Measurements from ENCODE around the gene MRPL55. TPM values are rescaled to one million over a fixed set of nuclear protein-coding genes. Genes with fewer than 3 reads are reported as not detected.
A peak's percentile ranks its signal among the peaks of the same experiment; 100 is the strongest.

Gene MRPL55
- total RNA-seq, 2 experiments from 2014 or later = 45.5 TPM

DNA sequence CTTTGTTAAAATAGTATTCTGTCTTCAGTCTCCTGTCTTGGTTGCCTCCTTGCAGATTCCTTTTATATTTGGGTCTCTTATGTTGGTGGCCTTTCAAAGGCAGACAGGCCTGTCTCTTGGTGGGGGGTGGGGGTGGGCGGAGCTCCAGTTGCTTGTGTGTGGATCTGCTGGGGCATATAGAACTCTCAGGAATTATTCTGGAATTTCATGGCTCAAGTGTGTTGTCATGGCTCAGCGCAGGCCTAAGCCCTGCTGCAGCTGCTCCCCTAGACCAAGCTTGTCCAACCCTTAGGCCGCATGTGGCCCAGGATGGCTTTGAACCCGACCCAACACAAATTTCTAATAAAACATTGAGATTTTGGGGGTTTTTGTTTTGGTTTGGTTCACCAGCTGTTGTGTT lies 13.9 kb downstream of the MRPL55 start:
- peaks cover 57% of the 10 kb centered on the region for H3K36me3 Mint-ChIP-seq (ENCODE audit: low read depth)

DNA sequence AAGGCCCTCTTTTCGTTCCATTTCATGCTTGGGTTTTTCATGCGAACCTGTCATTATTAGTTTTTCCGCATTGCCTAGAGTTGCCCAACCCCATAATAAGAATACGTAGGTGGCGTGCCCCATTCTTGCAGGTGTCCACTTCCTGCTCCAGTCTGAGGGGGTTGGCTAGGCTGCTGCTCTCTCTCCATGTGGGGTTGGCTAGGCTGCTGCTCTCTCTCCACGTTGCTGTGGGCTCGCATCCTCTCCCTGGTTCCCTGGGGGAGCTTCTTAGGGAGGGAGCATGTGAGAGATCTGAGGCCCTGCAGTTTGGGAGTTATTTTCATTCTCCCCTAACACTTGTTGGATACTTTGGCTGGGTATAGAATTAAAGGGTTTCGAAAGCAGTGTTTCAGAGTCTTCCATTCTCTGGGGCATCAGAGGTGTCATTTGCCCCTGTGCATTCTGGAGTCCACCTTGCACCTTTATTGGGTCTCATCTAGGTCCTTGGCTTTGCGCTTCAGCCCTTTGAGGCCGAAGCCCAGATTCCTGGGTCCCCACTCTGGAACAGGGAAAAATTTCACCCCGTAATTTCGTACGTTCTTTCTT lies 14.6 kb downstream of the MRPL55 start:
- H3K4me1 Mint-ChIP-seq (ENCODE audit: low read depth) = peaks cover 44% of the 10 kb centered on the region
- no peak overlapping the region for H3K4me3 Mint-ChIP-seq
- H3K27me3 Mint-ChIP-seq (ENCODE audit: low read depth) = no peaks in the 10 kb centered on the region
- CTCF ChIA-PET = interaction anchor here (0.8 kb wide), 1 partner anchor 10 kb away, joined by 3 read pairs; no protein-coding TSS in a partner anchor
- peaks cover 15% of the 10 kb centered on the region for H3K9me3 Mint-ChIP-seq
- H3K27ac Mint-ChIP-seq = peak overlapping the region; percentile 74
- no peak for DNase-seq
- intact Hi-C loops (cut with micrococcal nuclease) = no loop called here
- H3K36me3 Mint-ChIP-seq (ENCODE audit: low read depth) = peaks cover 56% of the 10 kb centered on the region

More for the DNA sequence above, 13.9 kb downstream of the MRPL55 start:
- DNase-seq = no peak
- Mint-ChIP-seq H3K9me3 (peaks cover 15% of the 10 kb centered on the region), H3K4me1 (ENCODE audit: low read depth) (peaks cover 38% of the 10 kb centered on the region), H3K27me3 (ENCODE audit: low read depth) (no peaks in the 10 kb centered on the region), H3K27ac (peak overlapping the region; percentile 74), H3K4me3 (no peak overlapping the region)
- intact Hi-C loops (cut with micrococcal nuclease) = no loop called here
- CTCF ChIA-PET = interaction anchor here (0.8 kb wide), 1 partner anchor 11 kb away, joined by 3 read pairs; no protein-coding TSS in a partner anchor

DNA sequence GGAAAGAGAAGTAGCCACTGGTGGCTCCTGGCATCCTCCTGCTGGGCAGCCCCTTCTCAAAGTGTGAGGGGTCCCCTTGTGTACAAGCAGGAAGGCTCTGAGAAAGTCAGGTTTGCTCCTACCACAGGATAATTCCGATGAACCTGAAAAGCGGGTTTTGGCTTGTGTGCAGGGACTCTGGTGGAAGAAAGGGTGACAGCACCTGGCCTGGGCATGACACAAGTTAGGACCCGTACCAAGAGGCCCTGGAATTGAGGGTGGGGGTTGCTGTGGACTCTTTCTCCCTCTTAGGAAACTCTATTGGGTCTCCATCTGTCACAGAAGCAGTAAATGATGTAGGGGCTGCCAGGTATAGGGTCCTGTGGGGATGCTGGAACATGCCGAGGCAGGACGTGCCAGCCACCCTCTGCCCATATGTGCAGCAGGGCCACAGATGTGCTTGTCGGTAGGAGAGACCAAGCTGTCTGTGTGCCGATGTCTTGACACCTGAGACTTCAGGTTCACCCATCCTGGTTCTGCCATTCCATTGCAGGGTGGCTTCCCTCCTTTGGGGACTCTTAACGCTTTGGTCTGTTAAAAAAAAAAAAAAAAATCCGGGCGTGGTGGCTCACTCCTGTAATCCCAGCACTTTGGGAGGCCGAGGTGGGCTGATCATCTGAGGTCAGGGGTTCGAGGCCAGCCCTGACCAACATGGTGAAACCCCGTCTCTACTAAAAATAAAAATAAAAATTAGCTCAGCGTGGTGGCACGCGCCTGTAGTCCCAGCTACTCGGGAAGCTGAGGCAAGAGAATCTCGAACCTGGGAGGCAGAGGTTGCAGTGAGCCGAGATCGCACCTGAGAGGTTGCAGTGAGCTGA lies 15.8 kb downstream of the MRPL55 start:
- peaks cover 56% of the 10 kb centered on the region for H3K4me1 Mint-ChIP-seq (ENCODE audit: low read depth)
- H3K9me3 Mint-ChIP-seq = peaks cover 15% of the 10 kb centered on the region
- DNase-seq = no peak
- no peak overlapping the region for H3K27ac Mint-ChIP-seq
- CTCF ChIA-PET = no interaction called here
- peaks cover 62% of the 10 kb centered on the region for H3K36me3 Mint-ChIP-seq (ENCODE audit: low read depth)
- no peaks in the 10 kb centered on the region for H3K27me3 Mint-ChIP-seq (ENCODE audit: low read depth)
- no peak overlapping the region for H3K4me3 Mint-ChIP-seq
- intact Hi-C loops (cut with micrococcal nuclease) = no loop called here

DNA sequence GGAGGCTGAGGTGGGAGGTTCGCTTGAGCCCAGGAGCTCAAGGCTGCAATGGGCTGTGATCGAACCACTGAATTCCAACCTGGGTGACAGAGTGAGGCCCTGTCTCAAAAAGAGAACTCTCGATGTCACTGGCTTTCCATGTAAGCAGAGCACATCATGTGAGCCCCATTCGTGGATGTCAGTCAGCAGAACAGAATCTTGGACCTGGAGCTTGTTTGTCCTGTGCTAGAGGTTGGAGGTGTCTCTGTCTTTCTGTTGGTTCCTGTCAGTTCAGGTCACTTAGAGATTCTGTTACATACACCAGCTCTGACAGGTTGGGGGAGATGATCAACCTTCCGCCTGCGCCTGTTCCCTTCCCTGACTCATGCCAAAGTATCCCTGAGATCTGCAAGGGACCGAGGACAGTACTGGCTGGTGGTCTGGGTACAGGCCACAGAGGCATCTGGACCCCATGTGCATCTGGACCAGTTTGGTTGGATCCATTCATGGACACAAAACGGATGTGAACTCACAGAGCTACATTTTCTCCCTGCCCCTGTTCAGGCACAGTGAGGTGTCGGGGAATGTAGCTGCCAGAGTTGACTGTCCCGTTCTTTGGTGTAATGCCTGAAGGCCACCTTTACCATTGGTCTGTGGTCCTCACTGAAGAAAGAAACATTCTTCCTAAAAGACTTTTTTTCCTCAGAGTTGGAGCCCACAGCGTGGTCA lies 16.6 kb downstream of the MRPL55 start:
- H3K27me3 Mint-ChIP-seq (ENCODE audit: low read depth) = no peaks in the 10 kb centered on the region
- peaks cover 15% of the 10 kb centered on the region for H3K9me3 Mint-ChIP-seq
- DNase-seq = no peak
- peaks cover 65% of the 10 kb centered on the region for H3K36me3 Mint-ChIP-seq (ENCODE audit: low read depth)
- CTCF ChIA-PET = no interaction called here
- peaks cover 64% of the 10 kb centered on the region for H3K4me1 Mint-ChIP-seq (ENCODE audit: low read depth)
- H3K27ac Mint-ChIP-seq = peak overlapping the region; percentile 68
- intact Hi-C loops (cut with micrococcal nuclease) = no loop called here
- H3K4me3 Mint-ChIP-seq = no peak overlapping the region

DNA sequence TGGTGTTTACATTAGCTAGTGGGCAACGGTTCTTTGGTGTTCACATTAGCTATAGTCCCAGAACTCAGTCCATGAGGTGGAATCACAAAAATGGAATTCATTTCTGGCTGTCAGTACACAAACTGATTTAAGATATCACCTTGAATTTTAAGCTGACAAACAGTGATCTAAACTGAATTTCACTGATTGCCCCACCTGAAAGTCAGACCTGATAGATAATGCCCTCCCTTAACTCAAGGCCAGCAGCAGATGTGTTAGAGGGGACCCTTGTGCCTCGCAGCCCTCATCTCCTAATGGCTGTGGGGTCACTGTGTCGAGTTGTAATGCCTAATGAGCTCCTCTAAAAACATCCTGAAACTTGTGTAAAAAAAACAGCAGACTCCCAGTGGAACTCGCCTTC lies 18.0 kb downstream of the MRPL55 start:
- CTCF ChIA-PET = interaction anchor here (1.1 kb wide), 1 partner anchor 40 kb away, joined by 4 read pairs; no protein-coding TSS in a partner anchor
- Mint-ChIP-seq H3K4me3 (no peak overlapping the region), H3K4me1 (ENCODE audit: low read depth) (peaks cover 77% of the 10 kb centered on the region)

DNA sequence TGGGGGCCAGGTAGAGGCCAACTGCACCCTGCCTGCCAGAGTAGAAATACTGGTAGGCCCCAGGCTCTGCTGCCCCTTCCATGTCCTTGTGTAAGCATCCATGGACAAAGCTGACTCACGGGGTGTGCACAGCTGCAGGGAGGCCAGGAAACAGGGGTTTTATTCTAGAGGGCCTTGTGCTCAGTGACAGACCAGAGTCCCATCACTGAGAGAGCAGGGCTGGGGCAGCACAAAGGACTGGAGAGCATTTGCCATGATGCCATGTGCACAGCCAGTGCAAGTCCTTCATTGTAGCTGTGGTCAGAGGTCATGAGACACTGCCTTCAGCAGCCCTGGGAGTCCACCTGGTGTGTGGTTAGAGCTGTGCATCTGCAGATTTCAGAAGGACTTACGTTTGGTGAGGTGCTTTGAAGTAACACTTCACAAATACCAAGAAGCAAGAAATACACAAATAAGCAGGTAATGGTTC lies 18.5 kb downstream of the MRPL55 start:
- peaks cover 15% of the 10 kb centered on the region for H3K9me3 Mint-ChIP-seq
- peaks cover 56% of the 10 kb centered on the region for H3K36me3 Mint-ChIP-seq (ENCODE audit: low read depth)
- CTCF ChIA-PET = interaction anchor here (1.1 to 1.2 kb wide), 2 partner anchors 8 to 40 kb away, joined by 4 read pairs; no protein-coding TSS in a partner anchor
- peaks cover 79% of the 10 kb centered on the region for H3K4me1 Mint-ChIP-seq (ENCODE audit: low read depth)
- no peaks in the 10 kb centered on the region for H3K27me3 Mint-ChIP-seq (ENCODE audit: low read depth)
- peak overlapping the region; percentile 68 for H3K27ac Mint-ChIP-seq
- no peak for DNase-seq
- no peak overlapping the region for H3K4me3 Mint-ChIP-seq
- intact Hi-C loops (cut with micrococcal nuclease) = no loop called here

More for the DNA sequence above, 18.0 kb downstream of the MRPL55 start:
- Mint-ChIP-seq H3K27ac (peak overlapping the region; percentile 68), H3K9me3 (peaks cover 15% of the 10 kb centered on the region), H3K27me3 (ENCODE audit: low read depth) (no peaks in the 10 kb centered on the region), H3K36me3 (ENCODE audit: low read depth) (peaks cover 61% of the 10 kb centered on the region)
- intact Hi-C loops (cut with micrococcal nuclease) = no loop called here
- DNase-seq = no peak

DNA sequence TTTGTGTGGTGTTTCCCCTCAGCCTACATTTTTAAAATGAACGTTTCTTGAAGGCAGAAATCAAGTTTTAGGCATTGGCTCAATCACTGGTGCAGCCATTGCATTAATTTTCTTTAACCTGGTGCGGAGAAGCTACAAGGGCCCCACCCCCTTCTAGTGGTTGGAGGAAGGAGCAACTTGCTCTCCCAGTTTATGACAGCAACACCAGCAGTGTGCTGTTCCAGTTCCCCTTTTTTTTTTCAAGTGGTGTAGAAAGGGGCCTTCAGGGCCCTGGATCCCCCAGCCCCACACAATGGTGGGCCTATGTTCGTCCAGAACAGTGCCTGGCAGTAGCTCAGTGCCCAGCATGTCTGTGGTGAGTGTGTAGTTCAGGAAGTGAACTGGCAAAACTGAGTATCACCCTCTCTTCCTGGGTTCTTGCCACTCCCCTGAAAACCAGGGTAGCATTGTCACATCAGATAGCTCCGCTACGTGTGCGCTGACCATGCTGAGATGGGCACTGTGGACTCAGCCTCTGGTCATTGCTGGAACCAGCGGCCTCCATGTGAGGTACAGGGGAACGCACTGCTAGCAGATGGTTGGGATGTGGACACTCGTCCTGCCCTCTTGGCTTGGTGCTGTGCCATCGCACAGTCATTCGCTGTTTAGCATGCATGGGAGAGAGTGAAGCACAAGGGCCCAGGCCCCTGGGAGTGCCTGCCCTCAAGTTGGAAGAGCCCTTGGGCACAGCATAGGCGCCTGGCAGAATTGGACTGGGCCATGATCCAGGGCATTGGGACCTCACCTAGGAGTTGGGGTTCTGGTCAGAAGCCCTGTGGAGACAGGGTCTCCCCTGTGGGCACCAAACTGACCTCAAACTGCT lies 19.3 kb downstream of the MRPL55 start:
- H3K36me3 Mint-ChIP-seq (ENCODE audit: low read depth) = peaks cover 54% of the 10 kb centered on the region
- no peak overlapping the region for H3K4me3 Mint-ChIP-seq
- CTCF ChIA-PET = interaction anchor here (1.2 kb wide), 1 partner anchor 9 kb away, joined by 4 read pairs; no protein-coding TSS in a partner anchor
- intact Hi-C loops (cut with micrococcal nuclease) = no loop called here
- no peak for DNase-seq
- H3K27ac Mint-ChIP-seq = peak overlapping the region; percentile 87
- no peaks in the 10 kb centered on the region for H3K27me3 Mint-ChIP-seq (ENCODE audit: low read depth)
- peaks cover 80% of the 10 kb centered on the region for H3K4me1 Mint-ChIP-seq (ENCODE audit: low read depth)
- peaks cover 11% of the 10 kb centered on the region for H3K9me3 Mint-ChIP-seq

DNA sequence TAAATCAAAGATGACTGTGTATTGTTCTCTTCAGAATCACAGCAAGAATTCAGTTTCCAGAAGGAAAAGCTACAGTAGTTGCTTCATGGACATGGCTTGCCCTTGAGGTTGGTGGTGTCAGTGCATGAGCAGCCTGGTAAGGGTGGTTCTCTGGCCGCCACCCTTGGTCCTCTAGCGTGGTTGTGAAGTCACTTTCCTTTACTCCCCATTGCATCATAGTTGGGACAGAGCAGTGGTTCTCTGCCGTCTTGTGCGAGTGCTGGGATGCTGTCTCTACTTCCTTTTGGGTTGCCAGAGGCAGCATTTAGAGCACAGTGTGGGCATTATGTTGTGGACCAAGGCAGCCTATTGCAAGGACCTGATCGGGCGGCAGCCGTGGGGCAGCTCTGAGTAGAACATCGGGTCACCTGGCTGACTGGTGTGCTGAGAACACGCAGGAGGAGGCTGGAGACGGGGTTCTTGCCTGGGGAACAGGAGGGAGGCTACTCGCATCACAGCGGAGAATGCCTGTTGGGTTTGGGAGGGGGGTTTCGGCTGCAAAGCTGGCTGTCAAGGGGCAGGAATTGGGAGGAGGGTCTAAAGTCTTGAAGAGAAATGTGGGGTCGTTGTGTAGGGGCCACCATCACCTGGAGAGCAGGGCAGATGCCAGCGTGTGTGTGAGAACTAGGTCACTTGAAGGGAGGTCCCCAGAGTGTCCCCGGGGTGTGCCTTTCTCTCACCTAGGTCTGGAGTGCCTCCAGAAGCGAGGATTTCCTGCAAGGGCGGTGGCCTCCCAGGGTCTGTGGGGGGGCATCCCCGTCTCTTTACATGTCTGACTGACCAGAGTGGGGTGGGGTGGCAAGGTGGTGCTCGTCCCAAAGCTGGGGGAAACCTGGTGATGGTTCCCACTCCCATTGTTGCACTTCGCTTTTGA lies 20.3 kb downstream of the MRPL55 start:
- H3K4me3 Mint-ChIP-seq = peak overlapping the region; percentile 6

DNA sequence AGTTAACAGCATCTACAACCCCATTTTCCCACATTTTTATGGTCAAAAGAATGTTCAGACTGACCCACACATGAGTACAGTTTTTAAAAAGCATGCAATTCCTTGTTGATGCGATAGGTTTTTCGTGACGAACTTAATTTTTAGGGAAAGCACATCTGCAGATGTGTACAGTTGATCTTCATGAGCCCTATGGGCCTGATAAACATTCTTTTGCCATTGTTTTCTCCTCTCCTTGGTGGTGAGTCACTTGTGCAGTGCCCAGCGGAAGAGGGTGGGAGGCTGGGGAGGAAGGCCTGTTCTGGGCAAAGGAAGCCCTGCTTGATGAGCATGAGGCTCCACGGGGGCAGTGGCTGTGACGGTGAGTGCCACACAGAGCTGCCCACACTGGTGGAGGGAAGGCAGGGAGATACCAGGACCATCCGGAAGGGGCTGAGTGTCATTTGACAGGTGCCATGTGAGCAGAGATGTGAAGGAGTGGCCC lies 21.3 kb downstream of the MRPL55 start:
- CTCF ChIA-PET = interaction anchor here (1.0 kb wide), 1 partner anchor 9 kb away, joined by 4 read pairs; no protein-coding TSS in a partner anchor
- H3K9me3 Mint-ChIP-seq = peaks cover 1% of the 10 kb centered on the region
- peak overlapping the region; percentile 87 for H3K27ac Mint-ChIP-seq
- intact Hi-C loops (cut with micrococcal nuclease) = no loop called here
- peak overlapping the region; percentile 20 for H3K4me3 Mint-ChIP-seq
- no peak for DNase-seq
- H3K4me1 Mint-ChIP-seq (ENCODE audit: low read depth) = peaks cover 88% of the 10 kb centered on the region
- H3K27me3 Mint-ChIP-seq (ENCODE audit: low read depth) = no peaks in the 10 kb centered on the region
- peaks cover 58% of the 10 kb centered on the region for H3K36me3 Mint-ChIP-seq (ENCODE audit: low read depth)

More for the DNA sequence above, 20.3 kb downstream of the MRPL55 start:
- Mint-ChIP-seq H3K27me3 (ENCODE audit: low read depth) (no peaks in the 10 kb centered on the region), H3K27ac (peak overlapping the region; percentile 87), H3K4me1 (ENCODE audit: low read depth) (peaks cover 85% of the 10 kb centered on the region), H3K9me3 (peaks cover 2% of the 10 kb centered on the region), H3K36me3 (ENCODE audit: low read depth) (peaks cover 52% of the 10 kb centered on the region)
- CTCF ChIA-PET = no interaction called here
- intact Hi-C loops (cut with micrococcal nuclease) = no loop called here
- DNase-seq = no peak

DNA sequence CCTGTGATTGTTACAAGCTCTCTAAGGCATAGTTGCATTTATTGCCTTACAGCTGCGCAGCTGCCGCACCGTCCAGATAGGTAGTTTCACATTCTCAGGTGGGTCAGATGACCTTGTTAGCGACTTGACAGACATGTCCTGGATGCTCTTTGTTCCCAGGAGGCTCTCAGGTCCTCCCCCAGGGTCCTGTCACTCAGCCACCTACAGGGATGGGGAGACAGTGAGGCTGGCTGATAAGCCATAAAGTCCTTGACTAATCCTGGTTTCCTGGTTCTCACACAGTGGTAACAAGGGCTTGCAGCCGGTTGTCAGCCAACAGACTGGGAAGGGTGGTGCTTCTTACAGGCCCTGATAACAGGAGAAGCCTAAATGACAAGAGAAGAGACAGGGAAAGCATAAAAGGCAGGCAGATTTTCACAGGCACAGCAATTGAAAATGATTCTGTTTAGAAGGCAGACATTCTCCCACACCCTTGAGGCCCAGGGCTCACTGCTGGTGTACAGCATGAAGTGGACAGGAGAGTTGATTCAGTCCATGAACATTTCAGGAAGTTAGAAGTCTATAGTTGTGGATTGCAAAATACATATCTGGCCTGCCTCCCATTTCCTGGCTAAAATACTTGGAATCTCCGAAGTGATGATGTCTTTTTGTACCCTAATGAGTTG lies 23.7 kb downstream of the MRPL55 start:
- no peak for DNase-seq
- intact Hi-C loops (cut with micrococcal nuclease) = no loop called here
- Mint-ChIP-seq H3K9me3 (no peaks in the 10 kb centered on the region), H3K4me1 (ENCODE audit: low read depth) (peaks cover 71% of the 10 kb centered on the region), H3K27ac (peak overlapping the region; percentile 71), H3K27me3 (ENCODE audit: low read depth) (no peaks in the 10 kb centered on the region), H3K4me3 (peak overlapping the region; percentile 93), H3K36me3 (ENCODE audit: low read depth) (peaks cover 45% of the 10 kb centered on the region)
- CTCF ChIA-PET = no interaction called here

Measured in activated naive CD4-positive, alpha-beta T cell treated with anti-CD3 and anti-CD28 coated beads for 36 hours (primary cell).